Measurements from ENCODE around the gene KPNA1.

Gene KPNA1

GRCh38 chr3:122514123-122515019 is at the start of gene KPNA1:
Gene KPNA1 (minus strand): TSS chr3:122514939. CDS start chr3:122496565, 18,374 bp downstream.
- DNase-seq = peak; percentile 70

- DNase-seq = peak; percentile 65
These were observed 49.6 kb upstream of the KPNA1 start, which contains the start of the genes DTX3L and PARP9 for GRCh38 chr3:122564155-122564912. Gene DTX3L (plus strand): TSS chr3:122564338. CDS start chr3:122564427, 89 bp downstream. Gene PARP9 (minus strand): TSS chr3:122564300. CDS start chr3:122559620, 4,680 bp downstream.

GRCh38 chr3:122563717-122564025 is 48.9 kb upstream of the KPNA1 start:
- DNase-seq = peak; percentile 24

GRCh38 chr3:122562923-122563716 is 48.4 kb upstream of the KPNA1 start:
- DNase-seq = no peak

GRCh38 chr3:122560680-122561079 is 45.9 kb upstream of the KPNA1 start:
- DNase-seq = peak; percentile 49

DNA sequence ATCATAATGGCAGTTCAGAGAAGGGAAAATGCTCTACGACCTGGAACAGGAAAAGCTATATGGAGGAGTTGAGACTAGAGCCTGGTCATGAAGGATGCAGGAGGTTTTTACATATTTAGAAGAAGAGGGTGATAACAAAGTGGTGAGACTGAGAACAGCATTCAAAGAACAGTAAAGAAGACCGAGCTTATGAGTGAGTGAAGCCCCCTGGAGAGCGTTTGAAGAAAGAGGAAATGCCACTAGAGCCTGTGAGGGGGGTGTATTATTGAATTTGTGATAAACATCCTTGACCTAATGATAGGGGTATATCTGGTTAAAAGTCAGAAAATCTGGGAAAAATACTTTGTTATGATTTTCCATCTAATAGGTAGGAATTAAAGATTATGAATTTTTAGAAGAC is 45.2 kb upstream of the KPNA1 start:
- DNase-seq = no peak

GRCh38 chr3:122558605-122559004 is 43.9 kb upstream of the KPNA1 start:
- no peak for DNase-seq

- no peak for DNase-seq
These were observed 42.6 kb upstream of the KPNA1 start for GRCh38 chr3:122557356-122557755.

GRCh38 chr3:122555275-122556071 is 40.7 kb upstream of the KPNA1 start:
- DNase-seq = no peak

DNA sequence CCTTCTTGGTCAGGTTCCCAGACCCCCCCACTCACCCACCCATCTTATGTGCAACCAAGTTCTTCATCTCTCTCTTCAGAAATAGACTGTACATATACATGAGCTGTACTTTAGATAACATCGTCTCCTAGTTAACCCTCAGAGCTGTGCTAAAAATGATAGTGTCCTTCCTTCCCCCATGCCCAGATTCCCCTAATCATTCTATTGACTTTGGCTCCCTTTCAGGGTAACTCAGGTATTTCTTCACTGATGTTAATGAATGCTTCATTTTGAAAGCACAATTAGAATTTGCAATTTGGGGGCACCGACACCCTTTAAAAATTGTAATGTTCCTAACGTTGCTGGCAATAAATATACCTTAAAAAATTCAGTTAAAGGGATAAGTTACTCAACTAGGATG is 38.4 kb upstream of the KPNA1 start:
- DNase-seq = no peak

- DNase-seq = no peak
These were observed 33.9 kb upstream of the KPNA1 start for GRCh38 chr3:122548619-122549018.

DNA sequence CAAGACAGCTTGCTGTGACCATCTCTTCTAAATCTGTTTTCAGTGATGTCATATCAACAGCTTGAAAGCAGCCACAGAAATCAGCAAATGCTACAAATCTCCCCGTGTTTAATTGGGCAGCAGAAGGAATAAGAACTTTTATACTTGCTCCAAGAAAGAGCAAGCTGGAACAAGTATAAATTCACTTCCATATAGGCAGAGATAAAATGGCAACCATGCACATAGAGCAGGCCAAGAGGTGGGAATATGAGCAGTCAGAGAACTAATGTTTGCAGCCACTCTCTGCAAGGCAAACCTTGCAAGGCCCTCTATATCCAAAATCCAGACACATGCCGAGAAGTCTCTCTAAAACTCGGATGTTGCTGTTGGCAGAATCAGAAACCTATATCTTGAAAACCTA is 33.3 kb upstream of the KPNA1 start:
- no peak for DNase-seq

DNA sequence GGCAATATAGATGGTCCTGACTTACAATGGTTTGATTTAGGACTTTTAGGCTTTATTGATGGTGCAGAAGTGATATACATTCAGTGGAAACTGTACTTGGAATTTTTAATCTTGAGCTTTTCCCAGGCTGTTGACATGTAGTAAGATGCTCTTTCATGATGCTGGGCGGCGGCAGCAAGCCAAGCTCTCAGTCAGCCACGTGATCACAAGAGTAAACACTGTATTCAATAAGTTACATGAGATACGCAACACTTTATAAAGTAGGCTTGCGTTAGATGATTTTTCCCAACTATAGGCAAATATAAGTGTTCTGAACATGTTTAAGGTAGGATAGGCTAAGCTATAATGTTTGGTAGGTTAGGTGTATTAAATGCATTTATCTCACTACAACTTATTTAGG is 31.4 kb upstream of the KPNA1 start:
- DNase-seq = no peak

DNA sequence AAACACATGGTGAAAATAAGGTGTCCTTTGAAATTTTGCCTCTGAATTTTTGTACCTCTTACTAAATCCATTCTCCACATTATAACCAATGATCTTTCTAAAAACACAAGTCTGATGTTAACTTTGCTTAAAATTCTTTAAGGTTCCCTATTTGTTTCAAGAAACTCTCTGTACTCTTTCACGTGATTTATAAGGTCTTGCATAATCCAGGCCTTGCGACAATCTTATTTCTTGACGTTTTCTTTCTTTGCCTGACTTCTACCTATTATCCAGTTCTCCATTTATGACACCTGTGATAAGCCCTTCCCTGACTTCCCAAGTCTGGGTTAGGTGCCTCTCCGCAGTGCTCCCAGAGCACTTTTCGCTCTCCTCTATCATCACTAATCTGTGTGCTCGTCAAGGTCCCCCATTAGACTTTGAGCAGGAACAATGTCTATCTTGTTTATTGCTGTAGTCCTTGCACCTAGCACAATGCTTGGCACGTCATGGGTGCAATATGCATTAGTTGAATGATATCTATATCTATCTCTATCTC is 24.3 kb upstream of the KPNA1 start:
- DNase-seq = no peak

- DNase-seq = no peak
These were observed 21.9 kb upstream of the KPNA1 start for GRCh38 chr3:122536632-122537001.

DNA sequence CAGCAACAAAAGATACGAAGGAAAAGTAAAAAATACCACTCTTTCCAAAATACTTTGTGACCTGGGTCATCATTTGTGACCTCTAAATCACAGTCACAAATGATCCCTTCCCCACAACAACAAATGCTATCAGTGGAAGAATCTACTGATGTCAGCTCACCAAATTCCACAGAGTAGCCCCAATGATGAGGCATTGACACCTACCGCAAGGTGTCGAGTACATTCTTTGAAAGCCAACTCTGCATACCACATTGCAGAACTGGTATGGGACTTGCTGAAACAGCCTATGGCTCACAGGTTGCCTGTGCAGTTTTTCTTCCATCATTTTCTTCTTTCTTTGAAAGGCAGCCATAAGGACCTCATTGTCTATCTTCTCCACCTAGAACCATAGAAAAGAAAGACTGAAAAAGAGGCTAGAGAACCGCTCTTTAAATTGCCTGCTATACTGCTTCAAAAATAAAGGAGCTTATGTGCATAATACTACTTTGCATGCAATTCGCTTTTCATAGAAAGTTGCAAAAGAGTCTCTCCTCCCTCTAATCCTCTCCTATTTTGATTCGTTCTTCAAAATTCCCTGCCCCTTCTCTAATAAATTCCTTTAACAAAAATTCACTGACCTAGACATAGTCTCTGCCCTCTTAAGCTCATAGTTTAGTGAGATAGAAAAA is 21.4 kb upstream of the KPNA1 start:
- DNase-seq = no peak

- DNase-seq = no peak
These were observed 19.2 kb upstream of the KPNA1 start for GRCh38 chr3:122533931-122534334.

GRCh38 chr3:122533480-122533879 is 18.7 kb upstream of the KPNA1 start:
- no peak for DNase-seq

GRCh38 chr3:122530164-122530563 is 15.4 kb upstream of the KPNA1 start:
- no peak for DNase-seq

GRCh38 chr3:122523317-122523716 is 8.6 kb upstream of the KPNA1 start:
- no peak for DNase-seq

DNA sequence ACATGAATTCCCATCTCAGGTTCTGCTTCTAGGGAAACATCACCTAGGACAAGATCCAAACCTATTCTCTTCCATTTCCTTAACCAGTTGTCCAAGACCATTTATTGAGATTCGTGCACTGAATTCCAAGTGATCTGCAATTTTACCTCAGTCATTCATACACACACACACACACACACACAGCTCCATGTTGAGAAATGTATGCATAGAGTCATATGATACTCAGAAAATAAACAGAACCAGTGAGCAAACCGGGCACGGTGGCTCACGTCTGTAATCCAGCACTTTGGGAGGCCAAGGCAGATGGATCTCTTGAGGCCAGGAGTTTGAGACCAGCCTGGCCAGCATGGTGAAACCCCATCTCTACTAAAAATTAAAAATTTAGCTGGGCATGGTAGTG is 6.1 kb upstream of the KPNA1 start:
- DNase-seq = no peak

GRCh38 chr3:122519693-122520092 is 5.0 kb upstream of the KPNA1 start:
- DNase-seq = no peak

Data from NCI-H2227 treated with DMSO at 0.1 percent for 48 hours (cell line).